Fibroblast of pulmonary artery (primary cell): ENCODE data around the gene ADORA2A.

Source experiments
- DNase-seq: peaks from one replicate; pipeline ENCODE4 v3.0.0-alpha.2; 2010; ENCODE audit warnings: low read depth
- H3K4me3 ChIP-seq: replicated peaks from 2 replicates; pipeline ENCODE4 v1.5.1; 2011; ENCODE audit warnings: low read depth, mild to moderate bottlenecking, control low read depth, low read length, moderate library complexity
- TF ChIP-seq, protein P1 (sequence below): IDR thresholded peaks from 2 replicates; pipeline ENCODE4 v1.5.1; 2011; ENCODE audit warnings: mild to moderate bottlenecking, control low read depth, low read length, inconsistent platforms; ENCODE audit errors: missing control alignments

ADORA2A gene

DNA sequence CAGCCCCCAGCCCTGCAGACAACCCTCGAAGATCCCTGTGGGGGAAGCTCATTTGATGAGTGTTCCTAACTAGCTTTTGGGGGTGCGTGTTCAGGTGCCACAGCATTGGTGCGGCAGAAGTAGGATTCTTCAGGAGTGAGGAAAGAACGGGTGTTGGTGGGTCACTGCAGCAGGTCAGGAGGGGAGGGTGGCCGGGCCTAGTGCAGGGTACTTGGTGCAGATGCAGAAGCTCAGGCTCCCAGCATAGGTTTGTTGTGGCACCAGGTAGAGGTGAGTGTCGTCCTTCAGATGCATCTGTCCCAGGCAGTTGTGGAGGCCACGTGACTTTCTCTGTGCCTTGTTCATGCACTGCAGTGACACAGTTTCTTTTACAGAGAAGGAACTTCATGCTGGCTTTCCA is 15.1 kb upstream of the ADORA2A start:
- H3K4me3 ChIP-seq = no peak overlapping the region
- TF ChIP-seq, protein P1, sequence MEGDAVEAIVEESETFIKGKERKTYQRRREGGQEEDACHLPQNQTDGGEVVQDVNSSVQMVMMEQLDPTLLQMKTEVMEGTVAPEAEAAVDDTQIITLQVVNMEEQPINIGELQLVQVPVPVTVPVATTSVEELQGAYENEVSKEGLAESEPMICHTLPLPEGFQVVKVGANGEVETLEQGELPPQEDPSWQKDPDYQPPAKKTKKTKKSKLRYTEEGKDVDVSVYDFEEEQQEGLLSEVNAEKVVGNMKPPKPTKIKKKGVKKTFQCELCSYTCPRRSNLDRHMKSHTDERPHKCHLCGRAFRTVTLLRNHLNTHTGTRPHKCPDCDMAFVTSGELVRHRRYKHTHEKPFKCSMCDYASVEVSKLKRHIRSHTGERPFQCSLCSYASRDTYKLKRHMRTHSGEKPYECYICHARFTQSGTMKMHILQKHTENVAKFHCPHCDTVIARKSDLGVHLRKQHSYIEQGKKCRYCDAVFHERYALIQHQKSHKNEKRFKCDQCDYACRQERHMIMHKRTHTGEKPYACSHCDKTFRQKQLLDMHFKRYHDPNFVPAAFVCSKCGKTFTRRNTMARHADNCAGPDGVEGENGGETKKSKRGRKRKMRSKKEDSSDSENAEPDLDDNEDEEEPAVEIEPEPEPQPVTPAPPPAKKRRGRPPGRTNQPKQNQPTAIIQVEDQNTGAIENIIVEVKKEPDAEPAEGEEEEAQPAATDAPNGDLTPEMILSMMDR = no peak
- no peak for DNase-seq

DNA sequence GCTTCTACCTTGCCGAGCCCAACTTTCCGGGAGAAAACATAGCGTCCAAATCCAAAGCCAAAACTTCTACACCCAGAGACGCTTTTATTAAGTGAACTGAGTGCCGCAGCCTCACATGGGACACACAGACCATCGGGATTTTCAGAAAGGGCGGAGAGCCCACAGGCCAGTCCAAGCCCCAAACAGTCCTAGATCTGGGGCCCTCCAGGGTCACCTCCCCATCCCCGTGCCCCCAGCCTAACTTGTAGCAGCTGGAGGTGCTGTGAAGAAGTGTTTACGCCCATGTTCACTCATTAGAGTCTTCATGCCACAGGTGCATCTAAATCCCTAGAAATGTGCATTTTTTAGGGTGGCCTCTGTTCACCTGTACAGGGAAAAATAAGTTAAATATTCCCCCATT is 14.1 kb upstream of the ADORA2A start:
- H3K4me3 ChIP-seq = no peak overlapping the region
- TF ChIP-seq, protein P1 = no peak
- DNase-seq = no peak

DNA sequence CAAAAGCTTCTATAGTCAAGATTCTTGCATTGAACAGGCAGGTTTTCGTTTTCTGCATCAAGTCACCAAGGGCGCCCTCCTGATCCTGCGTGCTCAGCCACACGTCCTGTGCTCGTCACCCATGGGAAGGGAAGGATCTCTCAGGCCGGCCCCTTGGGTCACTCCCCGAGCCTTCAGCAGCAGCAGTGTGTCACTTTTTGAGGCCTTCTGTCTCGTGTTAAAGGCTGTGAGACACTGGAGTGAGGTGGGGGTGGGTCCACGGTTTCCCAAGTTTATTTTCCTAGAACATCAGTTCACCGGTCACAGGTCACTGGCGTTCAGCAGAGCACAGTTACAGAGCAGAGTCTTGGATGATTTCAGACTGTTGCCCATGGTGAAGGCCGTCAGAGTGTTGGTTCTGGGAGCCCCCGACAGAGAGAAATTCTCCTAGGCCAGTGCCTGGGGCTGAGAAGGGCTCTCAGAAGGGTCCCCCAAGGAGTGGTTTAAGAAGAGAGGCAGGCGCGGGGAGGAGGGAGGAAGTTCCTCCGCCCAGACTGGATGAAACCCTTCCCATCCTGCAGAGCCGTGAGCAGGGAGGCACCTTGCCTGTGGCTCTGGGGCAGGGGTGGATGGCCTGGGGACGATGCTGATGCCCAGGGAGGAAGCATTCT is 13.5 kb upstream of the ADORA2A start:
- DNase-seq = no peak
- no peak overlapping the region for H3K4me3 ChIP-seq
- TF ChIP-seq, protein P1 = no peak

DNA sequence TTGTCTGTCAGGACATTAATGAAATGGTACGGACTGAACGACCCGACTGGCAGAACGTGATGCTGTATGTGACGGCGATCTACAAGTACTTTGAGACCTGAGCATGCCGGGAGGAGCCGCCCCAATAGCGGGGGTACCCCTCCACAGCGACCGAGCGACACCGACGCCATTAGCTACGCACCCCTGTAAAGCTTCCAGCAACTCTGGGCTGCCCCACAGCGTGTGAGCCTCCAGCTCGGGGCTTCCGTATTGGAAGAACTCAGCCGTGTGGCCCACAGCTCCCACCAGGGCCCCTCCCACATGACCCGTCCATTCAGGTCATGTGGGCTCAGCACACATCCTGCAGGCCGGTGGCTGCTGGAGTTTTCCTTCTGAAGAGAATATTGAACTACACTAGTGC is 12.9 kb upstream of the ADORA2A start:
- no peak overlapping the region for H3K4me3 ChIP-seq
- TF ChIP-seq, protein P1 = no peak
- DNase-seq = no peak

DNA sequence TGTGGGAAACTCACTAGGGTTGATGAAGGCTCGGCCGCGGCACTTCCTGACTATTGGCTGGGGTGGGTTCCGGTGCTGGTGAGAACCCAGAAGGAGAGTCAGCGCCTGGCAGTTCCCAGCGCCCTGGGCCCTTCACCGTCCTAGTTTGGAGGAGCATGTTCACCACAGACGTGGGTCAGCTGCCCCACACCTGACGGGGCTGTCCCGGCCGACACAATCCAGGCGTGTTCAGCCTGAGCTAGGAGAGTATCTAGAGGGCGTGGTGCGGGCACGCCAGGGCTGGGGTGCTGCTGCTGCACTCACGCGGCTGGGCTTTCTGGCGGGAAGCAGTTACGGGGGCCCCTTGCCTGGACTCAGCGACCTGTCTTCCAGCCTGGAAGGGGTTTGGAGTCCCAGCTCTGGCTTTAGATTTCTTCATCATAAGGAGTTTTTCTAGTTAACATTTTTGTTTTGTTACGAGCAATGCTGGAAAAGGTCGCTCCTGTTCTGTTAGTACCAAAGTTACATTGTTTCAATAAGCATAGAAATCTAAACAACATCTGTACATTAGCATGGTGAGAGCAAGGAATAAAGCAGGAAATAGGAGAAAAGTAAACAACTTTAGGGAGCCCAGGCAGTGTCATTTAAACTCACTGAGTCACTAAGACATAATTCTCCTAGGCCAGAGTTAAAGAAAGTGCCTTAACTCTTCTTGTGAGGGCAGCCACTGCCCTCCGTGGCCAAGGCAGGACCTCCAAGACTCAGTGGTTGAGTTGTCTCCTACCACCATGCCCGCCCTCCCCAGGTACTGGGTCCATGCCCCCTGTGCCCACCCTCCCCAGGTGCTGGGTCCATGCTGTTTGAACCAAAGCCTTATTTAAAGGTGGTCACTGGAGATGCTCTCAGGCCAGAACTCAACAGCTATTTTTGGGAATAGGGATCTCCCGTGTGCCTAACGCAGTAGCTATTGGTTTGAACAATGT is 12.1 kb upstream of the ADORA2A start:
- no peak for DNase-seq
- TF ChIP-seq, protein P1 = no peak
- no peak overlapping the region for H3K4me3 ChIP-seq

DNA sequence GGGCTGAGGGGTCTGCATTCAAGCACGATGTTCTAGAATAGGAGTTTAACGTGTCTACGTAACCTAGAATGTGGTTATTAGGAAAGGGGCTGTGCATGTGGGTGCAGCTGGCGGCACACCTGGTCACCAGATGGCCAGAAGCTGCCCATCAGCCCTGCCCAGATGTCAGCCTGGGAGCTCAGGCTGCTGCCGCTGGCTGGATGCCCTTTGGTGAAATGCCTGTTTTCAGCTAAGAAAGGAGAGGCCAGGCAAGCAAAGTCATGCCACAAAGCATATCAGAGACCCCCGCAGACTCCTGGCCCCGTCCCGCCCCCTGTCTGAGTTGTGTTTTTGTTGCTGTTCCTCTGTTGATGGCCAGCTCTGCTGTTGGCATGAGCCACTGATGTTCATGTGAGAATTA is 11.3 kb upstream of the ADORA2A start:
- TF ChIP-seq, protein P1 = no peak
- DNase-seq = no peak
- H3K4me3 ChIP-seq = no peak overlapping the region
